SH-SY5Y (cell line): Measurements from ENCODE around the gene CD86.

Experiments
- GATA2 ChIP-seq: IDR thresholded peaks from 2 replicates; pipeline ENCODE4 v1.6.1; 2011; ENCODE audit warnings: mild to moderate bottlenecking, low read depth, low read length
- GATA3 ChIP-seq: IDR thresholded peaks from 2 replicates; pipeline ENCODE4 v1.6.1; 2011; ENCODE audit warnings: low read depth, mild to moderate bottlenecking, low read length, moderate library complexity

The CD86 gene

DNA sequence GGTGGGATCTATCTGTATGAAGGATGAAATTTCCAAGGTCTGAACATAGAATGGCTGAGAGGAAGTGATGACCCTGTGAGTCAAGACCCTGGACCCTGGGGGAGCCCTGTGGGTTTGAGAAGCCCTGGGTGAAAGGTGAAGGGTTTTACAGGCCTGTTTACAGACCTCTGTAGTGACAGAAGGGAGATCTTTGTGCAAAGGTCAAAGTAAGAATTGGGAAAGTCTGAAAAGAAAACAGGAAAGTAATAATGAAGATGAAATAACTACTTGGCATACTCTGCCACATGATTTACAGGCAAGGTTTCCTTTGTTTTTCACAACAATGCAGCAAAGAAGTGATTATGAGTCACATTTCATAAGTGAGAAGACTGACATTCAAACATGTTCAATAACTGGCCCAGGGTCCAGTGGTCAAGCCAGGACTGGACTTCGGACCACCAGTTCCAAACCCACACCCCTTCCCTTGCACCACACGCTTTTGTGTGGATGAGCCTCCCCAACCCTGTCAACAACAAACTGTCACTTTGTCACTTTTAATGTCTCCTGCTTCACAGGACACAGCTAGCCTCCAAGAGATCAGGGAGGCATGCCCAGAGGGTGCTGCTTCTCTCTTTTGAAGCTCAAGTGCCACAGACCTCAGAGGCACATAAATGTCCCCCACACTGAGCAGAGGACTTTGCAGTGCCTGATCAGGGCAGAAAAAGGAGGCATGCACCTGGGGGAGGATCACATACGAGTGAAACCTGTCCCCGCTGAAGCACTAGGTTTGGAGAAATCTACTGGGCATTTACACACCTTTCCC lies 21.5 kb downstream of the CD86 start:
- TF ChIP-seq GATA3 (no peak), GATA2 (no peak)

DNA sequence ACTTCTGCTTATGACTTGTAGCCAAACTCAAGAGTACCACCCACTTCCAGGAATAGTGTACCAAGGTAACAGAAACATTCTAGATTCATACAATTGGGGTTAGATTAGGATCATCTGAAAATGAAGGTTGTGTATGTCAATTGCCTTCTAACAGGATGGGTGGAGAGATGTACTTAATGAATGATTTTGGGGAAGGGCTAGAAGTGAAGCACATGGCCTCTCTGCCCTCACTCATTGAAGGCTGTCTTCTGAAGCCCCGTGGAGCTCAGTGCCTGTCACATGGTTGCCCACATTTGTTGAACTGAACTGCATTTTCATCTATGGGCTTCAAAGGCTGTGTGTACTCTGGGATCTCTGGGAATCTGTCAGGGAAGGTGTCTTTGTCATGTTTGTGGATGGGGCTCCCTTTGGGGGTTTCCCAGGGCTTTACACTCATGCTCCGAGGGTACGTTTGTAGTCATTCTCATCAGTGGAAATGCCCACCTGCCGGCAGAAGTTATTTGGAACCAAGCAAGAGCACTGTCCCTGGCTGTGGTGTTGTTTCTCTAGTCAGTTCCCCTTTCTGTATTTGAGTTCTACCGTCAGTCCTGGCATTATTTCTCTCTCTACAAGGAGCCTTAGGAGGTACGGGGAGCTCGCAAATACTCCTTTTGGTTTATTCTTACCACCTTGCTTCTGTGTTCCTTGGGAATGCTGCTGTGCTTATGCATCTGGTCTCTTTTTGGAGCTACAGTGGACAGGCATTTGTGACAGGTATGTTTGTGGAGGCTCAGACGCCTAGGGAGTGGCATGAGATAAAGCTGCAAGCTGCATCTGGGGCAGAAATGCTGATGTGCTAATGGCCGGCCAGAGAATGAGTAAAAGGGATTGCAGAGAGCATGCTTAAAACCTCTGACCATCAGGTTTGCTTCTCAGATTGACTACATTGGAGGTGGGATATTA lies 22.4 kb downstream of the CD86 start:
- TF ChIP-seq GATA3 (no peak), GATA2 (no peak)

DNA sequence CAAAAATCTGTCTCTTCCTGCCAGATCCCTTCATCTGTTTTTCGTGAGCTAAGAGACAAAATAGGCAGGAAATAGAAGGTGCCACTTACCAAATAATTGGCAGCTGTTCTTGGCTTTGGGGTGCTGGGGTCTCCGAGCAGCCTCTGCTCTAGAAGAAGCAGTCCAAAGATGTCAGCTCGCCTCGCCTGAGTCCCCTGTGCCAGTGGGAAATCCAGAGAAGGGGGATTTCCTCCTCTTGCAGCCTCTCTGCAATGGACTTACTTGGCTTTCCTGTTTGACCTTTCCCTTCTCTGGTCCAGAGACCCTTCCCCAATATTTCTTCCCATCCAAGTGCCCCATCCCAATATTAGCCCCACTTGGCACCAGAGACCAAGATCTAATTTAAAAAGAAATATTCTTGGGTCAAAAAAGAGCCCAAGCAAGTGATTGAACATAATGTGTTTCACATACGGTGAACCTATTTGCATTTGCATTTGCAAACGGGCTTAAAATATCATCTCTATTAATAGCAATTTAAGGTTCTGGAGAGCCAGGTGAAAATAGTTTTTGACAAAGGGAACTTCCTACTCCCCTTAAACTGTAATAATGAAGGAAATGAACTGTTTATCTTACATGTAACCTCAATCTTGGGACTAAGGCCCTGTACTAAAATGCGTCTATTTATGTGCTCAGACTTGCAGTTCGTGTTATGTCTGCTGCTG lies 23.2 kb downstream of the CD86 start:
- TF ChIP-seq GATA2 (no peak), GATA3 (no peak)

DNA sequence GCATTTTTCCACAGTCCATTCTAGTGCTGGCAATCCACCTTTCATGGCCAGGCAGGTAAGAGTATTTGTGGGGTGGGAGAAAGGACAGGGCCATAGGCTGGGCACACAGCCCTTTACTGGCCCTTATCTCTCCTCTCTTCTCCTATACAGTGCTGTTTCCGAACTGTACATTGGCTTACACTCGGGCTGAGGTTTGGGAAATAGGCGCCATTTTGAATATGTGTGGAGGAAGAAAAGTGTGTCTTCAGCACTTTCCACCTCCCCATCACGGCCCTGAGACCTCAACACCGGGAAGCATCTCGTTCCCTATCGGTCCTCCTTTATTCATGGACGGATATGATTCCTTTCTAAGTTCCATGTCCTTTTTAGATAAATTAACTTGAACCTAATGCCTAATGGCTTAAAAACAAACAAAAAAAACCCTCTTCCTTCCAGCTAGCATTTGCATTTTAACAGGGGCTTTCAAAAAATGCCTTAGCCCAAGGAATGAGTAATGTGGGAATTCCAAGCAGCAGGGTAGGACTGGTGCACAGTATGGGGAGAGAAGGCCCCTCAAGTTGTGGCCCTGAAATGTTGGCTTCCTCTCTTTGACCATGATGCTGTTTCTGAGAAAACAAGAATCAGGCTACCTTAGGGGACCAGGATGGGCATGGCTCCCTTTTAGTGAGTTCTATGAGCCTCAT lies 24.5 kb downstream of the CD86 start:
- TF ChIP-seq GATA3 (no peak), GATA2 (no peak)

DNA sequence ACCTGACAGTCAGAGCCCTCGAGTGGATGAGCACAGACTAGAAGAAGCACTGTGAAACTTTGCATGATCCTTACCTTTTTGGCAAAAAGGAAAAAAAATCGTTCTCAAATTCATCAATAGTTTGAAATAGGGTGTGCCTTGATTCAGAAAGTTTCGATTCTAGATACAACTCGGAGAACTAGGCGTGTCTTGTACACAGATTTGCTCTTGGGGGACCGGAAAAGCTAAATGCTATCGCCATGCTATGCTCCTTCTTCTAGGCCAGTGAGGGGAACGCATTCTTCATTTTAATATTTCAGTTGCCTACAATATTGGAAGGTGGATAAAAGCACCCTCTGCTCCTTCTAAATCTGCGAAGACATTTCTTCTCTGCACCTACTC lies 25.0 kb downstream of the CD86 start:
- TF ChIP-seq GATA3 = no peak
- TF ChIP-seq GATA2 = no peak

DNA sequence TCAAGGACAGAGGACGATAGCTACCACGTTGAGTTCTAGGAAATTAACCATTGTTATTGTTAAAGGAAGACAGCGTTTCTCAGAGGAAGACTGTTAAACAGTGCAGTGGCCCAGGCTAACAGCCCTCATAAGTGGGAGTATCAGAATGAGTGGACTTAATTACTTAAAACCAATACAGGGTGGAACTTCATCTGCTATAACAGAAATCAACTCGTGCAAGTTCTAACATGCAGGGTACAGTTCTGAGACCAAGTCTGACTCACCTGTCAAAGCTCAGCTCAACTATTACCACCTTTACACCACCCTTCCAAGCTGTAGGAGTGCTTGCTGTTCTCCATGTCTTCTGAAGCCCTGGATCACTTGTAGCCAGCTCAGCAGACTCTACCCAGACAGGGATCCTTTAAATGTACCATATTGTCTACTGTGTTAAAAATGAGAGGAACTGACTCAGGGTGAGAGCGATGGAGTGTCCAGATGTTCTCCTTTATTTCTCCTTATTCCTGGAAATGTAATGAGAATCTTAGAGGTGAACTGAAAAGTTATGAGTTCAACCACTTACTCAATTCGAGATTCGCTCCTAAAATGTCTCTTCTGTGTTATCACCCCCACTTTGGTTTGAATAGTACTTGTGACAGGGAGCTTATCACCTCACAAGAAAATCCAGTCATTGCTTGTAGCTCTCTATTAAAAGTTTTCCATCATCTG lies 26.5 kb downstream of the CD86 start:
- TF ChIP-seq GATA2 (no peak), GATA3 (no peak)

DNA sequence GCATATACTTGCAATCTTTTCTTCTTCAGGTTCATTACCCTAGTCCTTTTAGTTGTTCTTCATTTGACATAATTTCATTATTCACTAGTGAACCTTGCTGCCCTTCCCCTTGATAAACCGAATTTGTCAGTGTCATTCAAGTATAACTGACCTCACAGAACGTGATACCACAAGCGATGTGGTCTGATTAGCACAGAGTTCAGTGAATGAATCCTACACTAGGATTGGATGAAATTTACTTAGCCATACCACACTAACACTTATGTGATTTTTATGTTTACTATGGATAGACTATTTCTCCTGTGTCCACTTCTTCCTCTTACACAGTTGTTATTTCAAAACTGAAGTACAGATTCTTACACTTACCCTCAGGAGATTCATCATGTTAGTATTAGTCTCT lies 27.2 kb downstream of the CD86 start:
- TF ChIP-seq GATA2 = no peak
- TF ChIP-seq GATA3 = no peak

DNA sequence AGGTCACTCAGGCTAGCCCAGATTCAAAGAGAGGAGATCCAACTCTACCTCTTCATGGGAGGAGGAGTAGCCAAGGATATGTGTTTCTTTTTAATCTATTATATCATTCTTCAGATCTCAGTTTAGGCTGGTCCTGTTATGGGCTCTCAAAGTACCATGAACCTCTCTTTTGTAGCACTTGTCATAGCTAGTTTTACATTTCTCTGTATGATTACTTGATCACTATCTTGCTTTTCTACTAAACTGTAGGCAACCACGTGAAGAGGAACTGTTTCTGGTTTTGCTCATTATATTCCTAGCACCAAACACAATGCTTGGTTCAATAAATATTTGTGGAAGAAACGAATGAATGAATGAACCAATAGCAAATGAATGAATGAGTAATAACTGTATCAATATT lies 29.6 kb downstream of the CD86 start:
- TF ChIP-seq GATA3 (no peak), GATA2 (no peak)

DNA sequence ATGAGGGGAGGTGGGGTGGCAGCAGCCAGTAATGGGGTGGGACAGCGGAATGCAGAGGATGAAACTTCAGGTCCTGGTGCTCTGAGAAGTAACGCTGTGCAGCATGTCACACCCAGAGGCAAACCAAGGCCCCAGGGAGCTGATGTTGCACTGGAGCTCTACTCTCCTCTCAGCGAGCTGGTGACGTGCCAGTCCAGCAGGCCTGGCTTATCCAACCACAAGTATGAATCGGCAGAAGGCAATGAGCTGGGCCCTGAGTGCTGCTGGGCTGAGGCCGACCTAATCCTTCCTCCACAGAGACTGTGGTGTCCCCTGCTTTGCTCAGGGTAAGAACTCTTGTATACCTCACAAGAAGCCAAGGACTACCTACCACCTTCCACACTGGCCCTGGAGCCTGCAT lies 30.5 kb downstream of the CD86 start:
- TF ChIP-seq GATA2 (no peak), GATA3 (no peak)

DNA sequence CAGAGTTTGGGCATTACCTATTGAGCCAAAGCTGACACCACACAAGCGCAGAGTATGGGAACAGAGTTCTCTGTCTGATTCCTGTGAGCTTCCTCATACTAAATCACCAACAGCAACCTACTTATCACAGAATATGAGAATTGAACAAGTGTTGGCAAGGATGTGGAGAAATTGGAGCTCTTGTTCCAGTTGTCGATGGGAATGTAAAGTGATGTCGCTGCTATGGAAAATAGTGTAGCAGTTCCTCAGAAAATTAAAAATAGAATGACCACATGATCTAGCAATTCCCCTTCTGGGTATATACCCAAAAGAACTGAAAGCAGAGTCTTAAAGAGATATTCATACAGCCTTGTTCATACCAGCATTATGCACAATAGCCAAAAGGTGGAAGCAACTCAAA lies 33.4 kb downstream of the CD86 start:
- TF ChIP-seq GATA2 (no peak), GATA3 (no peak)

DNA sequence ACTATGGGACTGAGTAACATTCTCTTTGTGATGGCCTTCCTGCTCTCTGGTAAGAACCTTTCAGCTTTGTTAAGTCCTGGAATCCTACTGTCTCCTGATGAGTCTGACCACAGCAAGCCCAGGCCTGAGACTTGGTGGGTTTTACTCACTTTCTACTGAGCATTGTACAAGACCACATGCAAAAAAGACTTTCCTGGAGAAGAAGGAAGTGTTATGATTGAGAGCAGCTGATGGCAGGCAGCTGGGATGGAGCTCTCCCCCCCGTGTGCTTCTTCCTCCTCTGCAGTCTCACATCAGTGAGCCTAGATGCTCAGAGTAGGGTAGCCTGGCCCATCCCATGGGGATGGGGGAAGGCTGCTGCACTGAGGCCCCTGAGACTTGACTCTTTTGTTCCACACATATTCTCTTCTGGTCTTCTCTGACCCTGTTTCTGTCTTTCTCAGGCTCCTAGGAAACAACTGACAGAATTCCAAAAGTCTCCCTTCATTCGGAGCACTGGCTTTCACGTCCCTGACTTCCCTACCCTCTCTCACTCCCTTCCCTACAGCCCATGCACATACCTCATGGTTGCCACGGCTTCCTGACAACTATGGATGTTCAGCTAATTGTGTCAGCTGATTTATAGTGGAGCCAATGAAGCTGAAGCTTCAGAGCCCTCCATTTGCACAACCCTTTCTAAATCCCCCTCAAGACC lies 36.6 kb downstream of the CD86 start:
- no peak for TF ChIP-seq GATA2
- TF ChIP-seq GATA3 = no peak

DNA sequence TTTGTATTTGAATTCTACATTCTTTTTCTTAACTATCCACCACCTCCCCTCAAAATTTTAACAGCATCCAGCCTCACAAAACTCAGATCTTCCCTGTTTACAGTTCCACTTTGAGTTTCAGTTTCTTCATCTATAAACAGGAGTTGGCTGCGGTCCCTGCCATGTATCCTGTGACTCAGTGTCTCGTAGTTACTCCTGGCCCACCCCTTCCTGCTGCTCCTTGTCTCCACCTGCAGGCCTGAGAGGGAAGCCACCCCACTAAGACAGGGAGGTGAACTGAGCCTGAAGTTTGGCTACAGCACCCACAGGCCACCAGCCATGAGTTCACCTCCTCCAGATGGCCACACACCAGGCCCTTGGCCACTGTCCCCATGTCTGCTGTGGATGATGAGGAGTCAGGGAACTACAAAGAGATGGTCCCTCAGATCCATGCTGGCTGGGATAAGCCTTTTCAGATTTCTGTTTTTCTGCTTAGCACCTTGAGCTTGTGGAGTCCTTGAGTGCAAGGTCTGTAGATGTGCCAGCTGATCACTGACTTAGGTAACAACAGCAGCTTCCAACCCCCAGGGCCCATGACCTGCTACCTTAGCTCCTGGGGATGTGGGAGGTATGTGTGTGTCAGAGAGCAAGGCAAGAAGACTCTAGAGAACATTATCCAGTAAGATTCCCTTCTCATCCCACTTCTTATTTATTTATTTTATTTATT lies 37.5 kb downstream of the CD86 start:
- no peak for TF ChIP-seq GATA2
- no peak for TF ChIP-seq GATA3
